ENCODE results near the gene LRRN2. TPM values are rescaled to one million over a fixed set of nuclear protein-coding genes. Genes with fewer than 3 reads are reported as not detected.

LRRN2 gene
- total and polyA plus RNA-seq, 5 donors from 2014 or later, result 0.02 to 0.03 TPM; not detected in 3

- DNase-seq (peak in 1 of 3 donors; percentile 17), ATAC-seq (ENCODE audit: low read depth in 2 of 2) (no peak)
- H3K9me3 Mint-ChIP-seq, result no peaks in the 10 kb centered on the region
- peaks cover 18% of the 10 kb centered on the region for H3K36me3 Mint-ChIP-seq
- peaks cover 22% of the 10 kb centered on the region for H3K4me1 ChIP-seq (ENCODE audit: control insufficient read depth, insufficient read depth, low read length, poor library complexity, severe bottlenecking)
- H3K36me3 ChIP-seq (ENCODE audit: control insufficient read depth, insufficient read depth, low read length), result peaks cover 10% of the 10 kb centered on the region
- H3K27ac Mint-ChIP-seq, result peak overlapping the region; percentile 84 to 97 (median 95)
- H3K27me3 ChIP-seq (ENCODE audit: control insufficient read depth, insufficient read depth, low read length), result no peaks in the 10 kb centered on the region
- H3K9me3 ChIP-seq (ENCODE audit: control insufficient read depth in 2 of 2, low read length in 2 of 2), result no peaks in the 10 kb centered on the region
- peak overlapping the region; percentile 72 for H3K27ac ChIP-seq (ENCODE audit: insufficient read depth, low read length, poor library complexity, severe bottlenecking)
- no peak overlapping the region for H3K4me3 ChIP-seq (ENCODE audit: low read depth, low read length)
- H3K4me3 Mint-ChIP-seq, result peak overlapping the region in 3 of 4 donors; percentile 58 to 87 (median 85)
- peaks cover 14 to 49% (median 27%) of the 10 kb centered on the region in 4 donors for H3K4me1 Mint-ChIP-seq
- H3K27me3 Mint-ChIP-seq, result no peaks in the 10 kb centered on the region
Observed at GRCh38 chr1:204577794-204578478, 107.6 kb downstream of the LRRN2 start.

DNA sequence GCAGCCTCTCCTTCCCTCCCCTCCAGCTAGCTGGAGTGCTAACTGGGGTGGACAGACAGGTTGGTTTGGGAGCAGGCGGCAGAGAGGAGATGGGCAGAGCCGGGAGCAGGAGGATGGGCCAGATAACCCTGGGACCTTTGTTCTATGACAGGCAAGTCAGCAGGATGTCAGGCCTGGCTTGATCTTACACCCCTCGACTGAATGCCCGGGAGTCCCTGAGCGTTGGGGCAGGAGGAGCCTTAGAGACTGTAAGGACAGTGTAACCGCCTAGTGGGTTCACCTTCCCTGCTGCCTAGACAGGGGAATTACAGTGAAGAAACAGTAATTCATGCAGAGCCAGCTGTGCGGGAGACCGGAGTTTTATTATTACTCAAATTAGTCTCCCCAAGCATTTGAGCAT is 109.1 kb downstream of the LRRN2 start:
- Mint-ChIP-seq H3K4me1 (peaks cover 9 to 43% (median 23%) of the 10 kb centered on the region in 4 donors), H3K27me3 (no peaks in the 10 kb centered on the region), H3K27ac (peak overlapping the region in 1 of 3 donors; percentile 56), H3K4me3 (peak overlapping the region in 3 of 4 donors; percentile 16 to 69 (median 46)), H3K36me3 (peaks cover 21% of the 10 kb centered on the region), H3K9me3 (no peaks in the 10 kb centered on the region)
- no peak for ATAC-seq (ENCODE audit: low read depth in 2 of 2)
- Histone ChIP-seq H3K27ac (ENCODE audit: insufficient read depth, low read length, poor library complexity, severe bottlenecking) (peak overlapping the region; percentile 5), H3K27me3 (ENCODE audit: control insufficient read depth, insufficient read depth, low read length) (no peaks in the 10 kb centered on the region), H3K4me1 (ENCODE audit: control insufficient read depth, insufficient read depth, low read length, poor library complexity, severe bottlenecking) (peaks cover 22% of the 10 kb centered on the region), H3K36me3 (ENCODE audit: control insufficient read depth, insufficient read depth, low read length) (peaks cover 21% of the 10 kb centered on the region), H3K9me3 (ENCODE audit: control insufficient read depth in 2 of 2, low read length in 2 of 2) (no peaks in the 10 kb centered on the region), H3K4me3 (ENCODE audit: low read depth, low read length) (no peak overlapping the region)
- no peak for DNase-seq

GRCh38 chr1:204575221-204576190 is 110.0 kb downstream of the LRRN2 start:
- DNase-seq, result no peak
- Histone ChIP-seq H3K4me3 (ENCODE audit: low read depth, low read length) (no peak overlapping the region), H3K27ac (ENCODE audit: insufficient read depth, low read length, poor library complexity, severe bottlenecking) (no peak overlapping the region), H3K9me3 (ENCODE audit: control insufficient read depth in 2 of 2, low read length in 2 of 2) (no peaks in the 10 kb centered on the region), H3K4me1 (ENCODE audit: control insufficient read depth, insufficient read depth, low read length, poor library complexity, severe bottlenecking) (peaks cover 21% of the 10 kb centered on the region), H3K27me3 (ENCODE audit: control insufficient read depth, insufficient read depth, low read length) (no peaks in the 10 kb centered on the region), H3K36me3 (ENCODE audit: control insufficient read depth, insufficient read depth, low read length) (peaks cover 24% of the 10 kb centered on the region)
- H3K27me3 Mint-ChIP-seq, result no peaks in the 10 kb centered on the region
- no peak for ATAC-seq (ENCODE audit: low read depth in 2 of 2)
- H3K9me3 Mint-ChIP-seq, result no peaks in the 10 kb centered on the region
- peak overlapping the region in 1 of 4 donors; percentile 22 for H3K4me3 Mint-ChIP-seq
- peak overlapping the region in 2 of 3 donors; percentile 65 to 82 for H3K27ac Mint-ChIP-seq
- H3K36me3 Mint-ChIP-seq, result peaks cover 25% of the 10 kb centered on the region
- peaks cover 7 to 37% (median 20%) of the 10 kb centered on the region in 4 donors for H3K4me1 Mint-ChIP-seq

DNA sequence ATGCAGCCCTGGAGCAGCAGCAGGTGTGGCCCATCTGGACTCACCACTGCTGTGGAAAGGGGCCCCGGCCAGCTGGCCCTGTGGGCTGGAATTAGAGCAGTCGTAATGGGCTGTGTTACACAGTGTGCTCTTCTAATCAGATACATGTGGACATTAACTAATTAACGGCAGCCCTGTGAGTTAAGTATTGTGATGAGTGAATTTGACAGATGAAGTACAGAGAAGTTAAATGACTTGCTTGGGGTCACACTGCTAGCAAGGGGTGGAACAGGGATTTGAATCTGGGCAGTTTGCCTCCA is 110.7 kb downstream of the LRRN2 start:
- peaks cover 25% of the 10 kb centered on the region for H3K36me3 Mint-ChIP-seq
- peaks cover under 1 to 31% (median 14%) of the 10 kb centered on the region in 4 donors for H3K4me1 Mint-ChIP-seq
- H3K4me3 Mint-ChIP-seq, result peak overlapping the region in 1 of 4 donors; percentile 22
- ATAC-seq (ENCODE audit: low read depth in 2 of 2) (no peak), DNase-seq (no peak)
- H3K27ac Mint-ChIP-seq, result peak overlapping the region in 1 of 3 donors; percentile 65
- no peaks in the 10 kb centered on the region for H3K27me3 Mint-ChIP-seq
- Histone ChIP-seq H3K4me1 (ENCODE audit: control insufficient read depth, insufficient read depth, low read length, poor library complexity, severe bottlenecking) (peaks cover 14% of the 10 kb centered on the region), H3K27me3 (ENCODE audit: control insufficient read depth, insufficient read depth, low read length) (no peaks in the 10 kb centered on the region), H3K27ac (ENCODE audit: insufficient read depth, low read length, poor library complexity, severe bottlenecking) (no peak overlapping the region), H3K36me3 (ENCODE audit: control insufficient read depth, insufficient read depth, low read length) (peaks cover 24% of the 10 kb centered on the region), H3K4me3 (ENCODE audit: low read depth, low read length) (no peak overlapping the region), H3K9me3 (ENCODE audit: control insufficient read depth in 2 of 2, low read length in 2 of 2) (no peaks in the 10 kb centered on the region)
- no peaks in the 10 kb centered on the region for H3K9me3 Mint-ChIP-seq

DNA sequence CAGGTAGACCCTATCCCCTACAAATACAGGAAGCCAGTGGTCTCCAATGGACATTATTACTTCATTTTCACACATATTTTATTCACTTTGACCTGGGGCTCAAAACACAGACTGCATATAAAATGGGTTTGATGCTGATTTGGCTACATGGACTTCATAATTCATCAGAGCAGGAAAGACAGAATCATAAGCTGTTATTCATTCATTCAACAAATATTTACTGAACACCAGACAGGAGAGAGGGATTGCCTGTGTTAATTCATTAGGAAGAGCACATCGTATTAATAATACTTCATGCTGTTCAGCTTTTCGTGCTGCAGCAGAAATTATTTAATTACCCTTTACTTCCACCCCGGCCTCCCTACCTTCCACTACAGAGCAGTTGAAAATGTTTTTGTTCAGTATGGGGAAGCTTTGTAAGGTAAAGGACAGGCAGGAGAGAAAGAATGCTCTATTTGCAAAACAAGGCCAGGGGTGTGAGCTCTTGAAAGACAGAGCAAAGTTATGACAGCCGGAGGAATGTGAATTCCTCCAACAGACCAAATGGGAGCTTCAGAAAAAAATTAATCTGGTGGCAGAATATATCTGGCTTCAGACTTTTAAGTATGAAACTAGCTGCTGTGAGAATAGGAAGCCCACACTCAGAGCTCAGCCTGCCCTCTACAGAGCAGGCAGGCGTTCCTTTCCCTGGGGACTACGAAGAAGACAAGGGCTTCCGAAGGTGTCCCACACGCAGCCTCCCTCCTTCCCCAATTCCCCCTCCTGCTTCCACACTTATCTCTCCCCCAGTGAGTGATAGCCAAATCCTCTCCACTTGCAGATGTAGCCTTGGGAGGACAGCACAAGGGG is 111.3 kb downstream of the LRRN2 start:
- no peak overlapping the region for H3K27ac ChIP-seq (ENCODE audit: insufficient read depth, low read length, poor library complexity, severe bottlenecking)
- DNase-seq (no peak), ATAC-seq (ENCODE audit: low read depth in 2 of 2) (no peak)
- H3K4me1 ChIP-seq (ENCODE audit: control insufficient read depth, insufficient read depth, low read length, poor library complexity, severe bottlenecking), result peaks cover 8% of the 10 kb centered on the region
- Mint-ChIP-seq H3K9me3 (no peaks in the 10 kb centered on the region), H3K36me3 (peaks cover 29% of the 10 kb centered on the region), H3K27me3 (no peaks in the 10 kb centered on the region), H3K4me3 (peak overlapping the region in 2 of 4 donors; percentile 9 to 22), H3K27ac (peak overlapping the region in 2 of 3 donors; percentile 64 to 65), H3K4me1 (peaks cover 0 to 25% (median 11%) of the 10 kb centered on the region in 4 donors)
- no peaks in the 10 kb centered on the region for H3K9me3 ChIP-seq (ENCODE audit: control insufficient read depth in 2 of 2, low read length in 2 of 2)
- no peak overlapping the region for H3K4me3 ChIP-seq (ENCODE audit: low read depth, low read length)
- no peaks in the 10 kb centered on the region for H3K27me3 ChIP-seq (ENCODE audit: control insufficient read depth, insufficient read depth, low read length)
- peaks cover 27% of the 10 kb centered on the region for H3K36me3 ChIP-seq (ENCODE audit: control insufficient read depth, insufficient read depth, low read length)

DNA sequence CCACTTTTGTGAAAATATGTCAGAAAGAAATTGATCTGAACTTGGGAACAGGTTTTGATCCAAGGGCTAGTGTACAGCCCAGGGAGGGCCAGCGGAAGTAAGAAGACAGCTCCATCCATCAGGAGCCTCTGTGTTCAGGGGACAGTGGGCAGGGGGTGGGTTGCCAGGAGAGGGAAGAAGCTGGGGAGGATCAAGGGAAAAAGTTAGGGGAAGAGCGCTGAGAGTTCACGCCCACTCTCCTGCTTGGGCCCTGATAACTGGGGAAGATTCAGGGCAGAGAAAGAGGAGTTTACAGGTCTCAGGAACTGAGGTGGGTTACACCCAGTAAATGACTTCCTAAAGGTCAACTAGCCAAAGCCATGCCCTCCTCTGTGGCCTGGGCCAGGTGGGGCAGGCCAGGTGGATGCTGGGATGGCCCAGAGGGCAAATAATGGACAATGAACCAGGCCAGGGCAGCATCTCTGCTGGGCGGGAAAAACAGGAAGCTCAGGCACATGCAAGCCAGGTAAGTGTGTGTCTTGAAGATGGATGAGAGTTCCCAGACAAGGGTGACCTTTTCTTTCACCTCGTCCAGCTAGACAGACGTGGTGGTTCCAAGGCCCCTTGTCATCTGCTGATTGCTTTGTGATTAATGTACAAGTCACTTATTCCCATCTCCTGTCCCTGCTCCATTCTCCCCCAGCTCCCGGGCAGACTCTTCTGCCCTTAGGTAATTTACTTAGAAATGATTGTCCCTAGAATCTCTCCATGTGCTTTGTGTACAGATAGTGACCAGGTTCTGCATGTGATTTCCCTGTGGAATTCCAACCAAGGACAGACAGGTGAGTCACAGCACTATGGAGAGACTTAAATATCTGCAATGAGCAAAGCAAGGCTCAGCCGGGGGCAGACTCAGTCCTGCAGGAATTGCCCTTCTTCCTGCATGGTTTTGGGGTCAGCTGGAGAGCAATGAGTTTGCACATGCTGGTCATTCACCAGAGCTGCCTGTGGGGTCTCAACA is 112.3 kb downstream of the LRRN2 start:
- Histone ChIP-seq H3K9me3 (ENCODE audit: control insufficient read depth in 2 of 2, low read length in 2 of 2) (no peaks in the 10 kb centered on the region), H3K27me3 (ENCODE audit: control insufficient read depth, insufficient read depth, low read length) (no peaks in the 10 kb centered on the region), H3K4me3 (ENCODE audit: low read depth, low read length) (no peak overlapping the region), H3K27ac (ENCODE audit: insufficient read depth, low read length, poor library complexity, severe bottlenecking) (no peak overlapping the region), H3K4me1 (ENCODE audit: control insufficient read depth, insufficient read depth, low read length, poor library complexity, severe bottlenecking) (no peaks in the 10 kb centered on the region), H3K36me3 (ENCODE audit: control insufficient read depth, insufficient read depth, low read length) (peaks cover 32% of the 10 kb centered on the region)
- Mint-ChIP-seq H3K27ac (peak overlapping the region in 1 of 3 donors; percentile 74), H3K4me1 (peaks cover 0 to 15% (median 3%) of the 10 kb centered on the region in 4 donors), H3K9me3 (no peaks in the 10 kb centered on the region), H3K27me3 (no peaks in the 10 kb centered on the region), H3K36me3 (peaks cover 37% of the 10 kb centered on the region), H3K4me3 (no peak overlapping the region)
- ATAC-seq (ENCODE audit: low read depth in 2 of 2), result no peak
- no peak for DNase-seq

Measured in CD4-positive, CD25-positive, alpha-beta regulatory T cell (primary cell).